ENCODE data around the gene PARN. TPM values are rescaled to one million over a fixed set of nuclear protein-coding genes. Genes with fewer than 3 reads are reported as not detected.
A peak's percentile ranks its signal among the peaks of the same experiment; 100 is the strongest.
"Not testable (repeated sequence)": the region's sequence is repeated elsewhere in the genome, so short reads cannot be mapped to it uniquely, and the experiment has no call there.

PARN gene
- total and polyA plus RNA-seq, 8 donors, result 9.9 to 75.3 (median 24.2) TPM

- 33 to 46% (median 35%) methylated on average over 17 of the region's 17 CpGs for WGBS, 5 donors
- H3K9me3 ChIP-seq; intact Hi-C loops (cut with DNase I; ENCODE audit: low total_unique reads); H3K27me3 ChIP-seq: not testable (repeated sequence)
- H3K27ac ChIP-seq, result peak overlapping the region in 4 of 5 donors; percentile 42 to 97 (median 50)
- TF ChIP-seq POLR2AphosphoS5 (IDR thresholded peaks at IDR 0.05), result peak in 1 of 3 donors; percentile 25
- DNase-seq, result peak in 1 of 2 donors; percentile 10
- peaks cover 31 to 82% (median 58%) of the 10 kb centered on the region in 4 donors for H3K4me1 ChIP-seq
- peak overlapping the region in 1 of 4 donors; percentile 11 for H3K4me3 ChIP-seq
- peaks cover 0 to 36% (median 28%) of the 10 kb centered on the region in 4 donors for H3K36me3 ChIP-seq
Measured at GRCh38 chr16:14636179-14636950, 6.3 kb upstream of the PARN start.

GRCh38 chr16:14635395-14636165 lies 5.5 kb upstream of the PARN start:
- TF ChIP-seq POLR2AphosphoS5 (IDR thresholded peaks at IDR 0.05) (no peak), CTCF (IDR thresholded peaks at IDR 0.05) (no peak), POLR2A (IDR thresholded peaks at IDR 0.05) (no peak), EP300 (IDR thresholded peaks at IDR 0.05) (no peak)
- Histone ChIP-seq H3K4me3 (no peak overlapping the region), H3K27ac (peak overlapping the region in 4 of 5 donors; percentile 17 to 97 (median 50)), H3K4me1 (peaks cover 34 to 82% (median 57%) of the 10 kb centered on the region in 4 donors), H3K36me3 (peaks cover 0 to 28% (median 26%) of the 10 kb centered on the region in 4 donors), H3K9me3 (no peaks in the 10 kb centered on the region), H3K27me3 (no peaks in the 10 kb centered on the region)
- intact Hi-C loops (cut with DNase I; ENCODE audit: low total_unique reads), result no loop called here
- DNase-seq, result peak in 1 of 2 donors; percentile 34
- WGBS, 5 donors, result 42 to 60% (median 44%) methylated on average over 12 of the region's 12 CpGs

GRCh38 chr16:14634389-14634725 lies 4.3 kb upstream of the PARN start:
- TF ChIP-seq EP300 (IDR thresholded peaks at IDR 0.05) (no peak), POLR2AphosphoS5 (IDR thresholded peaks at IDR 0.05) (no peak)
- no peak for DNase-seq
- no peaks in the 10 kb centered on the region for H3K9me3 ChIP-seq
- no peaks in the 10 kb centered on the region for H3K27me3 ChIP-seq
- intact Hi-C loops (cut with DNase I; ENCODE audit: low total_unique reads), result no loop called here
- peak overlapping the region; percentile 95 to 98 (median 96) for H3K27ac ChIP-seq
- peaks cover 38 to 75% (median 55%) of the 10 kb centered on the region in 4 donors for H3K4me1 ChIP-seq
- H3K4me3 ChIP-seq, result peak overlapping the region in 3 of 4 donors; percentile 79 to 95 (median 83)
- WGBS, 5 donors, result 51 to 61% (median 54%) methylated on average over 7 of the region's 7 CpGs
- H3K36me3 ChIP-seq, result peaks cover 0 to 17% (median 16%) of the 10 kb centered on the region in 4 donors

- peak; percentile 99 for DNase-seq
- TF ChIP-seq CTCF (IDR thresholded peaks at IDR 0.05), result no peak
- TF ChIP-seq EP300 (IDR thresholded peaks at IDR 0.05), result no peak
- peak; percentile 99 to 100 (median 100) for TF ChIP-seq POLR2AphosphoS5 (IDR thresholded peaks at IDR 0.05)
- peak in 2 of 4 donors; percentile 96 for TF ChIP-seq POLR2A (IDR thresholded peaks at IDR 0.05)
- intact Hi-C loops (cut with DNase I; ENCODE audit: low total_unique reads), result no loop called here
- Histone ChIP-seq H3K36me3 (peaks cover 0 to 6% (median 3%) of the 10 kb centered on the region in 4 donors), H3K27ac (peak within 1 kb of the TSS; percentile 95 to 98 (median 96)), H3K4me3 (peak within 1 kb of the TSS; percentile 78 to 95 (median 81)), H3K9me3 (no peaks in the 10 kb centered on the region), H3K27me3 (no peaks in the 10 kb centered on the region), H3K4me1 (peaks cover 49 to 82% (median 64%) of the 10 kb centered on the region in 4 donors)
- 0 to 1% (median 0%) methylated on average over 40 to 69 of the region's 69 CpGs for WGBS, 5 donors
Measured at GRCh38 chr16:14632693-14633569, 2.9 kb upstream of the PARN start, which contains the start of gene BFAR. Gene BFAR, plus strand, starts transcription at chr16:14632951. Its CDS starts 11,396 bp downstream, at chr16:14644347.

GRCh38 chr16:14630620-14631330 lies 715 bp upstream of the PARN start:
- DNase-seq; intact Hi-C loops (cut with DNase I; ENCODE audit: low total_unique reads); H3K27me3 ChIP-seq; H3K9me3 ChIP-seq: not testable (repeated sequence)
- Histone ChIP-seq H3K4me1 (peaks cover 42 to 68% (median 54%) of the 10 kb centered on the region in 4 donors), H3K4me3 (peak overlapping the region; percentile 70 to 76 (median 74)), H3K36me3 (peaks cover 16 to 24% (median 22%) of the 10 kb centered on the region in 4 donors), H3K27ac (peak overlapping the region; percentile 82 to 98 (median 96))
- 82 to 86% (median 84%) methylated on average over 28 to 29 of the region's 29 CpGs for WGBS, 5 donors

Measured in stomach (tissue), 9 donors.